MCF 10A (cell line): Measurements from ENCODE around the gene FTSJ1. TPM values are rescaled to one million over a fixed set of nuclear protein-coding genes. Genes with fewer than 3 reads are reported as not detected.

Experiments
- BruUV-seq: library from RNA; stranded (reverse); fragments of 400-500 nt; replicated peaks from 2 replicates; lab custom pipeline; 2021; lab: Mats Ljungman, UMichigan
- CTCF ChIA-PET: fragments of 300-600 bp; sonication (Branson Sonifier 250); formaldehyde crosslinking; extraction: SDS; loops from one replicate; lab custom pipeline; 2021; ENCODE audit warnings: antibody characterized with exemption, inconsistent platforms; lab: Yijun Ruan, JAX
- POLR2A ChIA-PET: fragments of 300-600, 350-650 bp; sonication (Branson Sonifier 250); formaldehyde crosslinking; extraction: SDS; loops from one replicate; lab custom pipeline; 2020; ENCODE audit warnings: antibody characterized with exemption, inconsistent platforms; lab: Yijun Ruan, JAX
- DNase-seq: peaks from one replicate; pipeline ENCODE4 v3.0.0-alpha.2; 2018; ENCODE audit not compliant: unreplicated experiment
- H3K27ac Mint-ChIP-seq: one replicate; pipeline ENCODE4 v1.8.0; 2022; ENCODE audit warnings: mild to moderate bottlenecking, low read depth, mixed read lengths; ENCODE audit not compliant: unreplicated experiment
- H3K27me3 Mint-ChIP-seq: one replicate; pipeline ENCODE4 v1.8.0; 2022; ENCODE audit warnings: mixed read lengths; ENCODE audit not compliant: insufficient read depth, unreplicated experiment
- H3K36me3 Mint-ChIP-seq: one replicate; pipeline ENCODE4 v1.8.0; 2022; ENCODE audit warnings: mild to moderate bottlenecking, moderate library complexity, mixed read lengths; ENCODE audit not compliant: insufficient read depth, unreplicated experiment
- H3K4me1 Mint-ChIP-seq: one replicate; pipeline ENCODE4 v1.8.0; 2022; ENCODE audit warnings: mixed read lengths; ENCODE audit not compliant: insufficient read depth, unreplicated experiment
- H3K4me3 Mint-ChIP-seq: one replicate; pipeline ENCODE4 v1.8.0; 2022; ENCODE audit warnings: mild to moderate bottlenecking, moderate library complexity, mixed read lengths; ENCODE audit not compliant: unreplicated experiment
- H3K9me3 Mint-ChIP-seq: one replicate; pipeline ENCODE4 v1.8.0; 2022; ENCODE audit warnings: mixed read lengths; ENCODE audit not compliant: unreplicated experiment
- CTCF ChIP-seq: fragments of 200-600 bp; IDR thresholded peaks from one replicate; pipeline ENCODE4 v1.8.0; 2022; ENCODE audit warnings: antibody characterized with exemption, mild to moderate bottlenecking; ENCODE audit not compliant: unreplicated experiment
- intact Hi-C: fragments of 100-400 bp; cut with micrococcal nuclease; formaldehyde crosslinking; loops from 2 replicates; pipeline ENCODE4 v1.14.1; 2022
- total RNA-seq: library from RNA; stranded (reverse); gene quantifications from 2 replicates; pipeline ENCODE4 v1.2.3, GENCODE V29; 2022

Gene FTSJ1
- total RNA-seq, 1 experiment from 2014 or later = 107 TPM

- BruUV-seq = no TSS peak
- intact Hi-C loops = no loop called here
- H3K27ac Mint-ChIP-seq = no peak overlapping the region
- H3K36me3 Mint-ChIP-seq = peaks cover 7% of the 10 kb centered on the region
- H3K4me1 Mint-ChIP-seq = peaks cover 12% of the 10 kb centered on the region
- no peak overlapping the region for H3K4me3 Mint-ChIP-seq
- POLR2A ChIA-PET = interaction anchor here (0.6 to 1.7 kb wide), 2 partner anchors 9 to 17 kb away, joined by 3 to 4 read pairs; no protein-coding TSS in a partner anchor
- TF ChIP-seq CTCF = no peak
- peak; percentile 30 for DNase-seq
- CTCF ChIA-PET = interaction anchor here (0.7 to 1.8 kb wide), 4 partner anchors 9 to 13 kb away, joined by 3 to 8 read pairs (median 3); no protein-coding TSS in a partner anchor
- no peaks in the 10 kb centered on the region for H3K27me3 Mint-ChIP-seq
- H3K9me3 Mint-ChIP-seq = peaks cover 27% of the 10 kb centered on the region
Observed at GRCh38 chrX:48465336-48465933, 10.6 kb upstream of the FTSJ1 start.

DNA sequence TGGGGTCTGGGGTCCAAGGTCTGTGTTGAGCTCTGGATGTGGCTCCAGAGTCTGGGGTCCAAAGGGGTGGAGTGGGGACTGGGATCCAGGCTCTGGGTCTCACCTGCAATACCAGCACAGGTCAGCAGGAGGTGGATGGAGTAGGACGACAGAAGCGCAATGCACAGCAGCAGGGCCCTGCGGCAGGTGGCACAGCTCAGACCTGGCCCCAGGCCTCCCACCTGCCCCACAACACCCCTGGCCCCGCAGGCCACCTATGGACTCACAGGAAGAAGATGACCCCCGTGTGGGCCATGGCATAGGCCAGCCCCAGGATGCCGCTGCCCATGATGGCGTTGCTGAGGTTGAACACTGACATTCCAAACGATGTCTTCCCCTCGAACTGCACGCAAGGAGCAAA is 9.3 kb upstream of the FTSJ1 start:
- no peak overlapping the region for H3K4me3 Mint-ChIP-seq
- intact Hi-C loops = no loop called here
- CTCF ChIA-PET = interaction anchor here (0.6 kb wide), 1 partner anchor 255 kb away, joined by 3 read pairs; no protein-coding TSS in a partner anchor
- H3K4me1 Mint-ChIP-seq = peaks cover 16% of the 10 kb centered on the region
- no peak overlapping the region for H3K27ac Mint-ChIP-seq
- POLR2A ChIA-PET = interaction anchor here (0.7 kb wide), 1 partner anchor 722 kb away, joined by 3 read pairs; no protein-coding TSS in a partner anchor
- no peak for DNase-seq
- TF ChIP-seq CTCF = peak; percentile 21
- no TSS peak for BruUV-seq
- peaks cover 17% of the 10 kb centered on the region for H3K9me3 Mint-ChIP-seq
- peaks cover 7% of the 10 kb centered on the region for H3K36me3 Mint-ChIP-seq
- H3K27me3 Mint-ChIP-seq = no peaks in the 10 kb centered on the region

- intact Hi-C loops = no loop called here
- no peaks in the 10 kb centered on the region for H3K27me3 Mint-ChIP-seq
- H3K9me3 Mint-ChIP-seq = peaks cover 17% of the 10 kb centered on the region
- H3K36me3 Mint-ChIP-seq = peaks cover 7% of the 10 kb centered on the region
- ChIA-PET CTCF (interaction anchor here (0.6 to 1.1 kb wide), 3 partner anchors 9 to 302 kb away, joined by 3 to 4 read pairs (median 3); partner anchors contain the start of gene FTSJ1), POLR2A (interaction anchor here (0.7 kb wide), 1 partner anchor 721 kb away, joined by 3 read pairs; no protein-coding TSS in a partner anchor)
- TF ChIP-seq CTCF = no peak
- H3K4me1 Mint-ChIP-seq = peaks cover 16% of the 10 kb centered on the region
- no TSS peak for BruUV-seq
- H3K4me3 Mint-ChIP-seq = no peak overlapping the region
- H3K27ac Mint-ChIP-seq = no peak overlapping the region
- DNase-seq = no peak
Observed at GRCh38 chrX:48467281-48467761, 8.7 kb upstream of the FTSJ1 start.

- H3K4me1 Mint-ChIP-seq = peaks cover 16% of the 10 kb centered on the region
- POLR2A ChIA-PET = no interaction called here
- H3K9me3 Mint-ChIP-seq = peaks cover 17% of the 10 kb centered on the region
- no TSS peak for BruUV-seq
- no peak overlapping the region for H3K27ac Mint-ChIP-seq
- TF ChIP-seq CTCF = no peak
- intact Hi-C loops = no loop called here
- no peaks in the 10 kb centered on the region for H3K27me3 Mint-ChIP-seq
- no peak overlapping the region for H3K4me3 Mint-ChIP-seq
- H3K36me3 Mint-ChIP-seq = peaks cover 12% of the 10 kb centered on the region
- DNase-seq = no peak
- CTCF ChIA-PET = interaction anchor here (1.1 kb wide), 1 partner anchor 8 kb away, joined by 4 read pairs; the partner anchor contains the start of gene FTSJ1
Observed at GRCh38 chrX:48468247-48468671, 7.7 kb upstream of the FTSJ1 start.
